Gastroesophageal sphincter (tissue), 3 donors: ENCODE data around the gene SLC52A3.

Experiments used
- CTCF ChIP-seq, 4 experiments: fragments of 200-600 bp in 2 of 4; fragments of 450-650 bp in 2 of 4; sonication (generic) in 1 of 4; IDR thresholded peaks; one replicate each; pipeline ENCODE4 v1.5.1; 2017 to 2019; ENCODE audit warnings: antibody characterized with exemption in 4 of 4, mild to moderate bottlenecking in 2 of 4, moderate library complexity in 2 of 4
- EP300 ChIP-seq: sonication (generic); formaldehyde crosslinking; IDR thresholded peaks from one replicate; pipeline ENCODE4 v1.6.1; 2017; ENCODE audit warnings: antibody characterized with exemption, mild to moderate bottlenecking

GRCh38 chr20:723756-724155 is 44.5 kb downstream of the SLC52A3 start:
- TF ChIP-seq EP300 (no peak), CTCF (IDR thresholded peaks at IDR 0.05) (no peak)
